Measurements from ENCODE around the gene LRP10.
"Not testable (repeated sequence)": the region's sequence is repeated elsewhere in the genome, so short reads cannot be mapped to it uniquely, and the experiment has no call there.

LRP10 gene

DNA sequence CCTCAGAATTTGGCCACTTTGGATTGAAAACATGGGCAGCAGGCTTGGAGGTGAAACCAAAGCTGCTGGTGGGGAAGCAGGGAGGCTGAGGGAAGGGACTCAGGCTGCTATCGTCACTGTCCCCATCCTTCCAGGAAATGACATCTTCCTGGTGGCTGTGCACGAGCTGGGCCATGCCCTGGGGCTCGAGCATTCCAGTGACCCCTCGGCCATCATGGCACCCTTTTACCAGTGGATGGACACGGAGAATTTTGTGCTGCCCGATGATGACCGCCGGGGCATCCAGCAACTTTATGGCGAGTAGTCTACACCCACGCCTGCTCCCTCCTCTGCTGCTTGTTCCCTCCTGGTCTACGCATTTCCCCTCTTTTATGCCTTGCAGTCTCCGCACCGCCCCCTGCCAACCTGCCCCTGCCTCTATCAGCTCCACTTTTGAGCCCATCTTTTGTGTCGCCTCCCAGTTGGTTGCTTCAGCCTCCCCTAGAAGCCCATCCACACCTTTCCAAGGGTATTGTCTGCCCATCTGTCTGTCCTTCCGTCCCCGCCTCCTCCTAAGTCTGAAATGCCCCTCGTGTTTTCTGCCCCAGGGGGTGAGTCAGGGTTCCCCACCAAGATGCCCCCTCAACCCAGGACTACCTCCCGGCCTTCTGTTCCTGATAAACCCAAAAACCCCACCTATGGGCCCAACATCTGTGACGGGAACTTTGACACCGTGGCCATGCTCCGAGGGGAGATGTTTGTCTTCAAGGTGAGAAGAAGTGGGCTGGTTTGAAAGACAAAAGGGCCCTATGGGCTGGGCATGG, 28.2 kb upstream of the LRP10 start:
- DNase-seq = no peak

- DNase-seq = no peak
Measured at GRCh38 chr14:22844221-22845102, 27.1 kb upstream of the LRP10 start.

DNA sequence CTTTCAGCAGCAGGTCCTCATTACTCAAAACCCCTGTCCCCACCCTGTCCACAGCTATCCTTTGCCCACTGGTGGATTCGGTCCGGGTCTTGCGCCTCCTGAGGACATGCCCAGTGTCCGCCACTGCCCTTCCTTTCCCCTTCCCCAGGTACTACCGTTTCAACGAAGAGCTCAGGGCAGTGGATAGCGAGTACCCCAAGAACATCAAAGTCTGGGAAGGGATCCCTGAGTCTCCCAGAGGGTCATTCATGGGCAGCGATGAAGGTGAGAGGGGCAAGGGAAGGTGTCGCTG, 26.5 kb upstream of the LRP10 start:
- no peak for DNase-seq

DNA sequence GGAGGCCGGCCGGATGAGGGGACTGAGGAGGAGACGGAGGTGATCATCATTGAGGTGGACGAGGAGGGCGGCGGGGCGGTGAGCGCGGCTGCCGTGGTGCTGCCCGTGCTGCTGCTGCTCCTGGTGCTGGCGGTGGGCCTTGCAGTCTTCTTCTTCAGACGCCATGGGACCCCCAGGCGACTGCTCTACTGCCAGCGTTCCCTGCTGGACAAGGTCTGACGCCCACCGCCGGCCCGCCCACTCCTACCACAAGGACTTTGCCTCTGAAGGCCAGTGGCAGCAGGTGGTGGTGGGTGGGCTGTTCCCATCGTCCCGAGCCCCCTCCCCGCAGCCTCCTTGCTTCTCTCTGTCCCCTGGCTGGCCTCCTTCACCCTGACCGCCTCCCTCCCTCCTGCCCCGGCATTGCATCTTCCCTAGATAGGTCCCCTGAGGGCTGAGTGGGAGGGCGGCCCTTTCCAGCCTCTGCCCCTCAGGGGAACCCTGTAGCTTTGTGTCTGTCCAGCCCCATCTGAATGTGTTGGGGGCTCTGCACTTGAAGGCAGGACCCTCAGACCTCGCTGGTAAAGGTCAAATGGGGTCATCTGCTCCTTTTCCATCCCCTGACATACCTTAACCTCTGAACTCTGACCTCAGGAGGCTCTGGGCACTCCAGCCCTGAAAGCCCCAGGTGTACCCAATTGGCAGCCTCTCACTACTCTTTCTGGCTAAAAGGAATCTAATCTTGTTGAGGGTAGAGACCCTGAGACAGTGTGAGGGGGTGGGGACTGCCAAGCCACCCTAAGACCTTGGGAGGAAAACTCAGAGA, 25.5 kb upstream of the LRP10 start:
- DNase-seq = no peak

- no peak for DNase-seq
Measured at GRCh38 chr14:22846811-22847307, 24.7 kb upstream of the LRP10 start.

DNA sequence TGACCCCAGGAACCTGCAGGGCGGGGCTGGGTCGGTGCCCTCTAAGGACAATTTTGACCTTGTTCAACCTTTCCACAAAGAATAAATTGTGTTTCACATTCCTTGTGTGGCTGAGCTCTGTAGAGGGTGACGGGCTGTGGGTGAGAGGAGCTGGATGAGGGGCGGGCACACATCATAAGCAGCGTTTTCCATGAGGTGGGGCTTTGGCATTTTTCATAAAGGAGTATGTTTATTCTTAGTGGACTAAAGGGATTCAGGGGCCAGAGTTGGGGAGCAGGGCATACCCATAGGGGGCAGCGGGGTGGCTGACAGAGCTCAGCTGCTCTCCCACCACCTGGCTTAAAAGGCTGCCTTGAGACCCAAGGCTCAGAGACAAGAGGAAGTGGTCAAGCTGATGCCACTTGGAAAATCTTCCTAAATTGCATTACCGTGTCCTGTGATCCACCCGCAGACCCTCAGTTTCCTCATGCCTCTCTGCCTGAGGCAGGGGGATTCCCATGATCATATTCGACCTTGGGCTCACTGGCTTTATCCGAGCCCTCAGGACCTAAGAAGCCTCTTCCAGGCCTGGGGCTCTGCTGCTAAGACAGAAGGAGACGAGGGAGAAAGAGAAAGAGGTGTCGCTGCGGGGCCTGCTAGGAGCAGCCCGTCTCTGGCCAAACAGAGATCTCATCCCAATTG, 23.7 kb upstream of the LRP10 start:
- no peak for DNase-seq

DNA sequence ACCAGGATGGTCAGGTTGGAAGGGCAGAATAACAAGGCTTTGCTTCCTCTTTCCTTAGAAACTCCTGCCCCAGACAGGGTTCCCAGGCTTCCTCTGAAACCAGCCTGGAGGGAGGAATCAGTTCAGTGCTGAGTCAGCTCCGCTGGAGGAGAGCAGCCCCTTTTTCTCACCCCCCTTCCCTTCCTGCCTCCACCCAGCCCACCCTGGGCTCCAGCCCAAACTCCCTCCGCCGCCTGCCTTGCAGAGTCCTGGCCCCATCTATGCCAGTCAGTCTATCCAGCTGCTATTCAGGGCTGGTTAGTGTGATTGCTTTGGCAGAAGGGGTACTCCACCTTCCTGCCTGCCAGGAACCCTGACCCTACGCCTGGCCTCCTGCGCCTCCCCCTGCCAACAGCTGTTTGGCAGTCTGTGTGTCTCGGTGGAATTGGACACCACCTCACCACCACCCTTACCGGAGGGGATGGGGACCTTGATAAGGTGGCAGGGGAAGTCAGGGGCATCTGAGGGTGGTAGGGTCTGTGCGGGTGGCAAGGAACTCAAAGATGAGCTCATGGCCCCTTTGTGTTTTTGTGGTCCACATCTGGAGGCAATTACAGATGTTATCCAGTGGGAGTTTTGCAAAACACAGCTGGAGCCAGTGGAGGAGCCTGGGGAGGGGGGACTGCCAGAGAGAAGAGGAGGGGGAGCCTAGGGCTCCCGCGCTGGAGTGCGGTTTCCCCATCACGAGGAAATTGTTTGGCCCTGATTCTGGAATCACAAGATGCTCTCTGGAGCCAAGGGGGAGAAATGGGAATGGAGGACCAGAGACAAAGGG, 23.0 kb upstream of the LRP10 start:
- no peak for DNase-seq

GRCh38 chr14:22849212-22849819, 22.2 kb upstream of the LRP10 start:
- DNase-seq = no peak

DNA sequence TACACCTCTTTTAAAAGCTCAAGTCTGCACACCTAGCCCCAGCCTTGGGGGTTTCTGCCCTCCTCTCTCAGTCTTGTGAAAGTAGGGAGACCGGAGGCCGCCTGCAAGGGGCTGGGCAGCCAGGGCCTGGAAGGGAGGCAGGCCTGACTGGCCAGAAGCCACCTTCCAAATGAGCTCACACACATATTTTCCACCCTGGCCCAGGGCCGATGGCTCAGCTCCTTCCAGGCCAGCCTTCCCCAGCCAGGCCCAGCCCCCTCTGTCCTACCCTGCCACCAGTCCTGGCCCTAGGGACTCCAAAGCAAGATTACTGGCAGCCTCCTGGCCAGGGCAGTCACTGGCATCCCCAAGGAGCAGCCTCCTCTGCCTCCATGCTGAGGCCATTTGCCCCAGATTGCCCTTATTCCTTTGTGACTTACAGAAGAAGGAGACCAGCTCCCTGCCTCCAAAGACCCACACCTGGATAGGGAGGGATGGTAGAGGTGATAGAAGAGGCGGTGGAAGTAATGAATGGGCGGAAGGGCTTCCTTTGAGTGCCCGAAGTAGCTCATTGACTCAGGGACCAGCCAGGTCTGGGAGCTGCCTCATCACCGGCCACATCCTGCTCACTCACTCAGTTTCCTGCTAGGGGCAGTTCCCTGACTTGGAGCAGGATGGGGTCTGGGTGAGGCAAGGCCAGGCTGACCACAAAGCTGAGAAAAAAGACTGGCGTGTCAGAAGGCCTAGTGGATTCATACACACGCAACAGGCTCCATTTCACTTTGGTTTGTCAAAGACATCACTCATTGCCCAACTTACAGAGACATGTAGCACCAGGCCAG, 20.4 kb upstream of the LRP10 start:
- DNase-seq = no peak

- not testable (repeated sequence) for DNase-seq
Measured at GRCh38 chr14:22852178-22852577, 19.4 kb upstream of the LRP10 start.

DNA sequence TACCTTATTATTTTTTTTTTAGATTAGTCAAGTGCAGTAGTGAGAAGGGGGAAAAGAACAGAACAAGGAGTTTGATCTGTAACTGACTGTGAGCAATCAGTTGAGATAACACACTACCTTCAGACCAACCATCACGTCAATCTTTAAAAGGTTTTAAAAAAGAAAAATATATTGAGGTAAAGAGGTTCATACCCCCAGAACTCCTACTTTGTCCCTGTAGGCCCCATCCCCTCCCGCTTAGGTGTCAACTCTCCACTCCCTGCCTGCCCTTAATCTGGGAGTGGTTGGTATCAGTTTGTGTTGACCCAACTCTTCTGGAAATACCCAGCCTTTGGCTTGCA, 19.0 kb upstream of the LRP10 start:
- DNase-seq = no peak

DNA sequence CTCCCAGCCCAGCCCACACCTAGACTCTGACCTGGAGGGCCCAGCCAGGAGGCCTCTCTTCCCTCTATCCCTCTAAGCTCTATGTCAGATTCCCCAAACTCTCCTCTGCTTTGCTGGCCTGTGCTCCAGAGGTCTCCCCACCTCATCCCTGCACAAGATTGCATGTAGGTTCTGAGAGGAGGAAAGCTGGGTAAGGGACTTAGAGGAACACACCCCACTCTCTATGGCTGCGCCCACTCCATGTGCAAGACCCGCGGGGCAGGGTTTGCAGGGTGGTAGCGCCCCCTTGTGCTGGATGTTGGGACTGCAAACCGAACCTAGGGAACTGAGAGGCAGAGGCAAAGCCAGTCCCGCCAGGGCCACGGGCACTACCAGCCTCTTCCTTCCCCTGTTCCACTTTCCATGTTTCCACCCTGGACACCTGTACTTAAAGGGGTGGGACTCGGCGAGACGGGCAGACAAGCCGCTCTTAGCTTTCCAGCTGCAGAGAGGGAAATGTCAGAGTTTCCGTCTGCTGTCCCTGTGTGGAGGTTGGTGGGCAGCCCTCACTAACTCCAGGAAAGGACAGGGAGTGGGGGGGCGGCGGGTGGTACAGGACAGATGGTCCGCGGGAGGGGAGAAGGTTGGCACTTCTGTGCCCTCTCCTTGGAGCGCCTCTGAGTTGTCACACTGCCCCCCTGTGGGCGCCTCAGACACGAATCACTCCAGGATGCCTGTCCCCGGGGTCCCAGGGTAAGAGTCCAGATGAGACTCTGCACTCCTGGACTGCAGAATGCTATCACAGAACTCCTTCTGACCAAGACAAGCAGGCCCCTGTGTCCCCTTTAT, 18.4 kb upstream of the LRP10 start:
- DNase-seq = peak; percentile 68 to 87 (median 72)

DNA sequence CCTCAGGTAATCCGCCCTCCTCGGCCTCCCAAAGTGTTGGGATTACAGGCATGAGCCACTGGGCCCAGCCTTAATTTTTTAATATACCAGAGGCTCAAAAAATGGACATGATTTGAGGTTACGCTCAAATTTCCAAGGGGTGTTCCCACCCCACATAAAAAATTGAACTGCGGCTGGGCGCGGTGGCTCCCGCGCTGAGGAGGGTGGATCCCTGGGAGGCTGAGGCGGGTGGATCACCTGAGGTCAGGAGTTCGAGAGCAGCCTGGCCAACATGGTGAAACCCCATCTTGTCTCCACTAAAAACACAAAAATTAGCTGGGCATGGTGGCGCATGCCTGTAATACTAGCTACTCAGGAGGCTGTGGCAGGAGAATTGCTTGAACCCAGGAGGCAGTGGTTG, 17.2 kb upstream of the LRP10 start:
- DNase-seq = not testable (repeated sequence)

DNA sequence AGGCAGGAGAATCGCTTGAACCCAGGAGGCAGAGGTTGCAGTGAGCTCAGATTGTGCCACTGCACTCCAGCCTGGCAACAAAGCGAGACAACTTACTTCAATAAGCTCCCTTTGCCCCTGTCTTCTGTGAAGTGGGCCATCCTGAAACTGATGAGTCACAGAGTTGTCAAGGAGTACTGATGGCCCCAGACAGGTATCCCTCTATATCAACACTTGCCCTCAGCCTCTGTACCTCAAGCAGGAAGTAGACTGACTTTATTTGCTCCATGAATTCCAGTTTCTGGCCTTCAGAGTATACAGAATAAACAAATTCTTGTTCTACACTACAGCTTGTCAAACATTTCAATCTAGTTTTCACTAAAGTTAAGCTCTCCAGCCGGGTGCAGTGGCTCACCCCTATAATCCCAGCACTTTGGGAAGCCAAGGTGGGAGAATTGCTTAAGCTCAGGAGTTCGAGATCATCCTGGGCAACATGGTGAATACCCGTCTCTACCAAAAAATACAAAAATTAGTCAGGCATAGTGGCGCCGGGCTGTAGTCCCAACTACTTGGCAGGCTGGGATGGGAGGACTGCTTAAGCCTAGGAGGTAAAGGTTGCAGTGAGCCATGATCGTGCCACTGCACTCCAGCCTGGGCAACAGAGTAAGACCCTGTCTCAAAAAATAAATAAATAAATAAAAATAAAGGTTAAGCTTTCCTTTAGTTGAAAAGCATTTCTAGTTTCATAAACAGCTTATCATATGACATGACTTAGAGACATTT, 16.4 kb upstream of the LRP10 start:
- no peak for DNase-seq

DNA sequence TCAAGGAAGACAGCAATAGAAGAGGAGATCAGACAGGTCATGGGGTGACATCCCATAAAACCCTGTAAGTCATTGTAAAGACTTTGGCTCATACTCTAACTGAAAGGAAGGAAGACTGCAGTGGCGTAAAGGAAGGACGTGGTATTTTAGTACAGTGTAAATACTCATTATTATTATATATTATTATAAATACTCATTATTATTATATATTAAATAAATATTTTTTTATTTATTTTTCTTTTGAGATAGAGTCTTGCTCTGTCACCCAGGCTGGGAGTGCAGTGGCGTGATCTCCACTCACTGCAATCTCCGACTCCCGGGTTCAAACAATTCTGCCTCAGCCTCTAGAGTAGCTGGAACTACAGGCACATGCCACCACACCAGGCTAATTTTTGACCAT, 15.1 kb upstream of the LRP10 start:
- no peak for DNase-seq

DNA sequence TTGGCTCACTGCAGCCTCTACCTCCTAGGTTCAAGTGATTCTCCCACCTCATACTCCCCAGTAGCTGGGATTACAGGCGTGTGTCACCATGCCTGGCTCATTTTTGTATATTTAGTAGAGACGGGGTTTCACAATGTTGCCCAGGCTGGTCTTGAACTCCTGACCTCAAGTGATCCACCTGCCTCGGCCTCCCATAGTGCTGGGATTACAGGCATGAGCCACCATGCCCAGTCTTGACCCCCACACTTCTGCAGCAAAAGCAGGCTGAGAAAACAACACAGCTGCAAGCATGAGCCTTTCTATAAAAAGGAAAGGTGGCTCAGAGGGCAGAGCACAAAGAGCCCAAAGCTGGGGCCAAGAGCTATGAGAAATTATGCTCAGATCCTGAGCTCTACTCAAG, 11.2 kb upstream of the LRP10 start:
- not testable (repeated sequence) for DNase-seq

DNA sequence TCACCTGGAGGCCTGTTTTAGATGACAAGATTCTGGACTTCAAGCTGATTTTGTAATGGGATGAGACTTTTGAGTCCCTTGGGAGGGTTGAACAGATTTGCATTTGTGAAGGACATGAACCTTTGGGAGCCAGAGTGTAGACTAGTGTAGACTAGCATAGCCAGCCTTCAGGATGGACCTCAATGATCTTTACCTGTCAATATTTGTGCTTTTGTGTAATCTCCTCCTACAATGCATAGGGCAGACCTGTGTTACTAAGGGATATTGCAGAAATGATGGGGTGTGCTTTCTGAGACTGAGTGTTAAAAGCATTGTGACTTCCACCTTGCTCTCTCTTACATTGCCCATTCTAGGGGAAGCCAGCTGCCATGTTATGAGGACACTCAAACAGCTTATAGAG, 9.9 kb upstream of the LRP10 start:
- DNase-seq = no peak

DNA sequence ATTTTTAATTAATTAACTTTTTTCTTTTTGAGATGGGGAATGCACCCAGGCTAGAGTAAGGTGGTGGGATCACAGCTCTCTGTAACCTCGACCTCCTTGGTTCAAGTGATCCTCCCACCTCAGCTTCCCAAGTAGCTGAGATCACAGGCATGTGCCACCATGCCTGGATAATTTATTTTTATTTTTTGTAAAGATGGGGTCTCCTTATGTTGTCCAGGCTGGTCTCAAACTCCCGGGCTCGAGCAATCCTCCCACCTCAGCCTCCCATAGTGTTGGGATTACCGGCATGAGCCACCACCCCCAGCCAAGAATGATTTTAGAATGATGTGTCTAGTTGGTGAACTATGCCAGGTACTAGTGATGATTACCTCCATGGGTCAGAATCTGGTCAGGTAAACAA, 6.6 kb upstream of the LRP10 start:
- no peak for DNase-seq

Data from NCI-H1417 (cell line).